Ramos (cell line): ENCODE measurements around the gene CCDC54.

ENCODE experiments used
- in situ Hi-C: fragments of 300-500 bp; cut with MboI; formaldehyde crosslinking; loops from one replicate; pipeline ENCODE4 v1.14.3; 2022; ENCODE audit warnings: low sequenced_read_pairs; ENCODE audit not compliant: unreplicated experiment

The CCDC54 gene

DNA sequence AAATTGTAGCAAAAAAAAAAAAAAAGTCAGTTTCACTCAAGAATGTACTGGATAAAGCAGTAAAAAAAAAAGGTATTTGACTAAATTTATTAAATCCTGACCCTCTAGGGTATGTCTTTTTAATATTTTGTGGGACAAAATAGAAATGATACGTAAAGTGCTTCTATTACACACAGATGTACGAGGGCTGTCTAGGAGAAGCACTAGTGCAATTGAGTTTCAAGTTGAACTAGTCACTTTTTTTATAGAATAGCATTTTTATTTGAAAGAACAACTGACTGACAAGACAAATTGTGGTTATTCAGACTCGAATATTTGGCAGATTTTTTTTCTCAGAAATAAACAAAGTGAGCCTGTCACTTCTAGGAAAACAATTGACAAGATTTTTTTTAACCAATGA, 49.0 kb downstream of the CCDC54 start:
- in situ Hi-C loops = loop anchor here (25.0 kb wide), 1 partner anchor 189 kb away; no protein-coding TSS in a partner anchor
